HG03060 (cell line): ENCODE measurements around the gene PRR20G.

Source experiments
- ATAC-seq: cut with Tn5 transposase; IDR thresholded peaks from one replicate; pipeline ENCODE4 v1.9.1; 2021; ENCODE audit warnings: low read depth, moderate number of reproducible peaks; ENCODE audit not compliant: unreplicated experiment

Gene PRR20G

DNA sequence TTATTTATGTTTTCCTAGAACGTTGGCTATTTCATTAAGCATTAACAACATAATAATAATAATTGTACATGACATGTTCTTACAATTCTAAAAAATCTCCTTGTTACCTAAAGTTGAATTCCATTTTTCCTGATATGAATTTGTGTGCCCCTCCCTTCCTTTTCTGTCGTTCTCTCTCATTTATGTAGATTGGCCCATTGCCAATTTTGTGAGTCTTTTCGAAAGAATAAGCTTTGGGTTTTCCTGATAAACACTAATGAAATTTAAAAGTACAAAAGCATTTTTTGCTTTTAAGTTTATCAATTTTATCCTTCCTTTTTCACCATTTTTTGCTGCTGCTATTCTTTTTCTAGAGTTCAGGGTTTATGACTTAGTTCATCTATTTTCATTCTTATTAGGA is 50.0 kb downstream of the PRR20G start:
- ATAC-seq: no peak

GRCh38 chr3:127235706-127236105 is 52.1 kb downstream of the PRR20G start:
- ATAC-seq: no peak

- ATAC-seq: no peak
Measured at GRCh38 chr3:127234778-127235177, 53.1 kb downstream of the PRR20G start.
